ENCODE results near the gene PCNX2.
"Not testable (repeated sequence)": the region's sequence is repeated elsewhere in the genome, so short reads cannot be mapped to it uniquely, and the experiment has no call there.

PCNX2 gene

GRCh38 chr1:233158322-233158721 lies 137.2 kb downstream of the PCNX2 start:
- Histone ChIP-seq H3K9me3 (ENCODE audit: control insufficient read depth, low read length) (no peaks in the 10 kb centered on the region), H3K4me3 (ENCODE audit: low read length) (no peak overlapping the region), H3K9ac (ENCODE audit: low read length) (no peak overlapping the region), H3K27me3 (ENCODE audit: control insufficient read depth, insufficient read depth, low read length) (no peaks in the 10 kb centered on the region), H3K36me3 (ENCODE audit: control insufficient read depth, insufficient read depth, low read length) (no peaks in the 10 kb centered on the region), H3K4me1 (ENCODE audit: control insufficient read depth, insufficient read depth, low read length) (no peaks in the 10 kb centered on the region)

GRCh38 chr1:233157245-233157644 lies 138.3 kb downstream of the PCNX2 start:
- no peak overlapping the region for H3K9ac ChIP-seq (ENCODE audit: low read length)
- no peaks in the 10 kb centered on the region for H3K4me1 ChIP-seq (ENCODE audit: control insufficient read depth, insufficient read depth, low read length)
- H3K36me3 ChIP-seq (ENCODE audit: control insufficient read depth, insufficient read depth, low read length): no peaks in the 10 kb centered on the region
- H3K9me3 ChIP-seq (ENCODE audit: control insufficient read depth, low read length): no peaks in the 10 kb centered on the region
- no peaks in the 10 kb centered on the region for H3K27me3 ChIP-seq (ENCODE audit: control insufficient read depth, insufficient read depth, low read length)
- no peak overlapping the region for H3K4me3 ChIP-seq (ENCODE audit: low read length)

GRCh38 chr1:233151861-233152260 lies 143.7 kb downstream of the PCNX2 start:
- Histone ChIP-seq H3K9ac (ENCODE audit: low read length) (no peak overlapping the region), H3K4me1 (ENCODE audit: control insufficient read depth, insufficient read depth, low read length) (no peaks in the 10 kb centered on the region), H3K4me3 (ENCODE audit: low read length) (no peak overlapping the region), H3K27me3 (ENCODE audit: control insufficient read depth, insufficient read depth, low read length) (no peaks in the 10 kb centered on the region), H3K36me3 (ENCODE audit: control insufficient read depth, insufficient read depth, low read length) (no peaks in the 10 kb centered on the region), H3K9me3 (ENCODE audit: control insufficient read depth, low read length) (no peaks in the 10 kb centered on the region)

- Histone ChIP-seq H3K9me3 (ENCODE audit: control insufficient read depth, low read length) (no peaks in the 10 kb centered on the region), H3K9ac (ENCODE audit: low read length) (no peak overlapping the region), H3K27me3 (ENCODE audit: control insufficient read depth, insufficient read depth, low read length) (no peaks in the 10 kb centered on the region), H3K4me3 (ENCODE audit: low read length) (no peak overlapping the region), H3K36me3 (ENCODE audit: control insufficient read depth, insufficient read depth, low read length) (no peaks in the 10 kb centered on the region), H3K4me1 (ENCODE audit: control insufficient read depth, insufficient read depth, low read length) (no peaks in the 10 kb centered on the region)
These were observed 151.1 kb downstream of the PCNX2 start for GRCh38 chr1:233144434-233144833.

- H3K9ac ChIP-seq (ENCODE audit: low read length): no peak overlapping the region
These were observed 152.3 kb downstream of the PCNX2 start for GRCh38 chr1:233143241-233143640.

GRCh38 chr1:233140974-233141373 lies 154.6 kb downstream of the PCNX2 start:
- no peak overlapping the region for H3K4me3 ChIP-seq (ENCODE audit: low read length)

More at GRCh38 chr1:233143241-233143640, 152.3 kb downstream of the PCNX2 start:
- no peaks in the 10 kb centered on the region for H3K4me1 ChIP-seq (ENCODE audit: control insufficient read depth, insufficient read depth, low read length)
- H3K4me3 ChIP-seq (ENCODE audit: low read length): no peak overlapping the region
- no peaks in the 10 kb centered on the region for H3K36me3 ChIP-seq (ENCODE audit: control insufficient read depth, insufficient read depth, low read length)
- H3K27me3 ChIP-seq (ENCODE audit: control insufficient read depth, insufficient read depth, low read length): no peaks in the 10 kb centered on the region
- no peaks in the 10 kb centered on the region for H3K9me3 ChIP-seq (ENCODE audit: control insufficient read depth, low read length)

GRCh38 chr1:233140499-233140898 lies 155.0 kb downstream of the PCNX2 start:
- Histone ChIP-seq H3K27me3 (ENCODE audit: control insufficient read depth, insufficient read depth, low read length) (no peaks in the 10 kb centered on the region), H3K36me3 (ENCODE audit: control insufficient read depth, insufficient read depth, low read length) (no peaks in the 10 kb centered on the region), H3K9me3 (ENCODE audit: control insufficient read depth, low read length) (no peaks in the 10 kb centered on the region), H3K4me1 (ENCODE audit: control insufficient read depth, insufficient read depth, low read length) (no peaks in the 10 kb centered on the region), H3K4me3 (ENCODE audit: low read length) (no peak overlapping the region), H3K9ac (ENCODE audit: low read length) (no peak overlapping the region)

More at GRCh38 chr1:233140974-233141373, 154.6 kb downstream of the PCNX2 start:
- H3K27me3 ChIP-seq (ENCODE audit: control insufficient read depth, insufficient read depth, low read length): no peaks in the 10 kb centered on the region
- H3K9me3 ChIP-seq (ENCODE audit: control insufficient read depth, low read length): no peaks in the 10 kb centered on the region
- H3K4me1 ChIP-seq (ENCODE audit: control insufficient read depth, insufficient read depth, low read length): no peaks in the 10 kb centered on the region
- no peak overlapping the region for H3K9ac ChIP-seq (ENCODE audit: low read length)
- no peaks in the 10 kb centered on the region for H3K36me3 ChIP-seq (ENCODE audit: control insufficient read depth, insufficient read depth, low read length)

GRCh38 chr1:233138788-233139585 lies 156.5 kb downstream of the PCNX2 start:
- H3K4me3 ChIP-seq (ENCODE audit: low read length): no peak overlapping the region
- no peaks in the 10 kb centered on the region for H3K9me3 ChIP-seq (ENCODE audit: control insufficient read depth, low read length)
- H3K4me1 ChIP-seq (ENCODE audit: control insufficient read depth, insufficient read depth, low read length): no peaks in the 10 kb centered on the region
- no peaks in the 10 kb centered on the region for H3K36me3 ChIP-seq (ENCODE audit: control insufficient read depth, insufficient read depth, low read length)
- no peaks in the 10 kb centered on the region for H3K27me3 ChIP-seq (ENCODE audit: control insufficient read depth, insufficient read depth, low read length)
- no peak overlapping the region for H3K9ac ChIP-seq (ENCODE audit: low read length)

GRCh38 chr1:233135833-233136232 lies 159.7 kb downstream of the PCNX2 start:
- H3K9ac ChIP-seq (ENCODE audit: low read length): no peak overlapping the region
- no peak overlapping the region for H3K4me3 ChIP-seq (ENCODE audit: low read length)
- no peaks in the 10 kb centered on the region for H3K9me3 ChIP-seq (ENCODE audit: control insufficient read depth, low read length)
- H3K36me3 ChIP-seq (ENCODE audit: control insufficient read depth, insufficient read depth, low read length): no peaks in the 10 kb centered on the region
- H3K4me1 ChIP-seq (ENCODE audit: control insufficient read depth, insufficient read depth, low read length): no peaks in the 10 kb centered on the region
- H3K27me3 ChIP-seq (ENCODE audit: control insufficient read depth, insufficient read depth, low read length): no peaks in the 10 kb centered on the region

- H3K27me3 ChIP-seq (ENCODE audit: control insufficient read depth, insufficient read depth, low read length): no peaks in the 10 kb centered on the region
- no peaks in the 10 kb centered on the region for H3K4me1 ChIP-seq (ENCODE audit: control insufficient read depth, insufficient read depth, low read length)
- H3K36me3 ChIP-seq (ENCODE audit: control insufficient read depth, insufficient read depth, low read length): no peaks in the 10 kb centered on the region
- H3K9ac ChIP-seq (ENCODE audit: low read length): no peak overlapping the region
- no peak overlapping the region for H3K4me3 ChIP-seq (ENCODE audit: low read length)
- H3K9me3 ChIP-seq (ENCODE audit: control insufficient read depth, low read length): no peaks in the 10 kb centered on the region
These were observed 163.1 kb downstream of the PCNX2 start for GRCh38 chr1:233132445-233132844.

GRCh38 chr1:233129031-233129430 lies 166.5 kb downstream of the PCNX2 start:
- not testable (repeated sequence) for H3K4me3 ChIP-seq (ENCODE audit: low read length); H3K36me3 ChIP-seq (ENCODE audit: control insufficient read depth, insufficient read depth, low read length); H3K9me3 ChIP-seq (ENCODE audit: control insufficient read depth, low read length); H3K9ac ChIP-seq (ENCODE audit: low read length); H3K27me3 ChIP-seq (ENCODE audit: control insufficient read depth, insufficient read depth, low read length); H3K4me1 ChIP-seq (ENCODE audit: control insufficient read depth, insufficient read depth, low read length)

- Histone ChIP-seq H3K4me1 (ENCODE audit: control insufficient read depth, insufficient read depth, low read length) (no peaks in the 10 kb centered on the region), H3K9me3 (ENCODE audit: control insufficient read depth, low read length) (no peaks in the 10 kb centered on the region), H3K27me3 (ENCODE audit: control insufficient read depth, insufficient read depth, low read length) (no peaks in the 10 kb centered on the region), H3K36me3 (ENCODE audit: control insufficient read depth, insufficient read depth, low read length) (no peaks in the 10 kb centered on the region), H3K9ac (ENCODE audit: low read length) (no peak overlapping the region), H3K4me3 (ENCODE audit: low read length) (no peak overlapping the region)
These were observed 168.4 kb downstream of the PCNX2 start for GRCh38 chr1:233127157-233127556.

Measured in mucosa of stomach (tissue), 1 donor.